ENCODE measurements around the gene HOXA7. TPM values are rescaled to one million over a fixed set of nuclear protein-coding genes. Genes with fewer than 3 reads are reported as not detected.

The HOXA7 gene
- total RNA-seq, 1 donor from 2014 or later, result 20.5 TPM

GRCh38 chr7:27160546-27161213, 4.2 kb upstream of the HOXA7 start:
- peak; percentile 92 for DNase-seq (ENCODE audit: low read depth)

DNA sequence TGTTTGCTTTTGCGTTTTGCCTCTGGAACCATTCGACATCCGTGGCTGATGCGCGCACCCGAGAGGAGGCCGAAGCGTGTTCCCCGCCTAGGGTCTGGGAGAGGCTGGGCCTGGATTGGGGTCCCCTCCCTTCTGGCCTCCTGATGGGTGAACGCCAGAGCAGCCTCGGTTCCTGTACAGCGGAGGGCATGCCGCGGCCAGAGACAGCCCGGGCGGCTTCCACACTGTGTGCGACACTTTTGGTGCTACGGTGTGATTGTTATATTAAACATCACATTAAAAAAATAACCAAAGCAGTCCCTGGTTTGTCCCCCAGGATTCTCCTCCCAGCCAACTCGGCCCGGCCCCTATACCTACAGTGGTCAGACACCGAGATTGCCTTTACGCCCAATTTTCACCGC, 3.7 kb upstream of the HOXA7 start:
- DNase-seq (ENCODE audit: low read depth), result no peak

GRCh38 chr7:27159266-27160144, 3.0 kb upstream of the HOXA7 start:
- DNase-seq (ENCODE audit: low read depth), result no peak

DNA sequence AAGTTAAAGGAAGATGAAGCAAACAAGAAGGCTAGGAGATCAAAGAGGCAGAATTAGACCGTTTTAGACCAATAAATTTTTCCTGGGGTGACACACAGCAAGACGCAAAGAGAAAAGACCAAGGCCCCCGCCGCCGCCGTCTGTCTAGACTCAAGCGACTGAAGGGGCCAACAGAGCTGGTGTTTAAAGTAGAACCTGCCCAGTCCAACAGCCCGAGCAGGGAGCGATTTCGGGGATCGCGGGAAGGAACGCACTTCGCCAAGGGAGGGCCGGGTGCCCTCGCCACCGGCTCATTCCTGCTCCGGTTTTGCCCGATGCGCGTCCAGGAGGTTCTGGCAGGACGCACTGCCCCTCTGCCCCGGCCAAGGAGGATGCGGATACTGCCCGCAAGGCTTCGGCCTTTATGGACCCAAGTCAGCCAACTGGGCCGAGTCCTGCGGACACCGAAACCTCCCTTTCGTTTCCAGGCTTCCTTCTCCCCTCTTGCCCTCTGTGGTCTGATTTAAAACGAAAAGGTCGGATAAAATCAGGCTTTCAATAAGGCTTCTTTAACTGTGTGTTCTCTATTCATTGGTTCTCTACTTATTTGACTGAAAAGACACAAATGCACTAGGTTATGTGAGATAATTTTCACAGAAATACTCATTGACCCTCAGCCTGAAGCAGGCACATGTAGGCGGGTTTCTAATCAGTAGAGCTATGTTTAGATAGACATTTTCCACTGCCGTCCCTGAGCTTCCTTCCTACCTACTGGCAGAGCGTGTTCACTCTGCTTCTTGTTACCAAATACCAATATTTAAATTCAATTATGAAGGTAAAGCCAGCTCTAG, 2.2 kb upstream of the HOXA7 start:
- DNase-seq (ENCODE audit: low read depth), result no peak

- DNase-seq (ENCODE audit: low read depth), result no peak
Observed at GRCh38 chr7:27157702-27158431, 1.4 kb upstream of the HOXA7 start.

GRCh38 chr7:27156916-27157701, 634 bp upstream of the HOXA7 start:
- no peak for DNase-seq (ENCODE audit: low read depth)

DNA sequence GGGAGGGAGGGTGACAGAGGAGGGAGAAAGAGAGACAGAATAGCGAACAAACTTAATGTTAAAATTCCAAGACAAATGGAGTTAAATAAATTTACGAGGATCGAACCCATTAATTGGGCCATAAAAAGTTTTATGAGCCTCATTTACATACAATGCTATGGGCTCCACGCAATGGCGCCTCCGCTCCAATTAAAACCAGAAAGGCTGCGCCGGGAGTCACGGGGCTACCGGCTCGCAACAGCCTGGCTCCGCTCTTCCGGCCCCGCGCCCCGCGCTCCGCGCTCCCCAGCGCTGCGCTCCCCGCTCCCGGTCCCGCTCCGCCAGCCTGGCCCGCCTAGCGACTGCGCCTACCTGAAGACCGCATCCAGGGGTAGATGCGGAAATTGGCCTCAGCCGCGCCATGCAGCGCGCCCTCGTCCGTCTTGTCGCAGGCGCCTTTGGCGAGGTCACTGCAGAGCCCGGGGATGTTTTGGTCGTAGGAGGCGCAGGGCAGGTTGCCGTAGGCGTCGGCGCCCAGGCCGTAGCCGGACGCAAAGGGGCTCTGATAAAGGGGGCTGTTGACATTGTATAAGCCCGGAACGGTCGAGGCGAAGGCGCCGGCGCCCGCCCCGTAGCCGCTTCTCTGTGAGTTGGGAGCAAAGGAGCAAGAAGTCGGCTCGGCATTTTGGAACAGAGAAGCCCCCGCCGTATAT, 513 bp downstream of the HOXA7 start:
- DNase-seq (ENCODE audit: low read depth), result peak; percentile 67

DNA sequence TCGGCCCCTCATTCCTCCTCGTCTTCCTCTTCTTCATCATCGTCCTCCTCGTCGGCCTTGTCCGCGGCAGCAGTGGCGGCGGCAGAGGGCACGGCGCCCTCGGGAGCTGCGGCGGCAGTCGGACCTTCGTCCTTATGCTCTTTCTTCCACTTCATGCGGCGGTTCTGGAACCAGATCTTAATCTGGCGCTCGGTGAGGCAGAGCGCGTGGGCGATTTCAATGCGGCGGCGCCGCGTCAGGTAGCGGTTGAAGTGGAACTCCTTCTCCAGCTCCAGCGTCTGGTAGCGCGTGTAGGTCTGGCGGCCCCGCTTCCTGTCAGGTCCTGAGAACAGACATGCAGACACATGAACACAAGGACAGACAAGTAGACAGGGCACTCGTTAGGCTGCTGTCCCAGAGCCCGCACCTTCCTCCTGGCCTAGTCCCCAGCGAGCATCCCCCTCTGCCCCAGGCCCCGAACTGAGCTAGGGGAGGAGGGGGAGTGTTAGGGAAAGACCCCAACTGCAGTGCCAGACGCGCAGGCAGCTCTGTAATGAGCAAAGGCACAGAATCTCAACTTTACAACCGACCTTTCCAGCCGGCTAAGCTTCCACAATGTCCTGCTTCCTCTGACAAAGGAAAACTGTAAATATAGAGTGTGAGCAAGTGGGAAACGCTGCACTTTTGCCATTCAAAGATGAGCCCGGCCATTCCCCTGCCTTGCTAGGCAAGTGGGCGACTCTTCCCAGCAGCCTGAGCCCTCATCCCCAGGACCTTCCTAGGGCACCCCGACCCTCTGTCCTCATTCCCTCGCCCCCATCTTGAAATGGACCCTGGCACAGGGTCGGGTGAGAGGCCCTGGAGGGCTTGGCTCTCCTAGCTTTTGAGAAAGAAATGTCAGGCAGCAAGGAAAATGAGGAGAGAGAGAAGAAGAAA, 1.3 kb downstream of the HOXA7 start:
- DNase-seq (ENCODE audit: low read depth), result no peak

DNA sequence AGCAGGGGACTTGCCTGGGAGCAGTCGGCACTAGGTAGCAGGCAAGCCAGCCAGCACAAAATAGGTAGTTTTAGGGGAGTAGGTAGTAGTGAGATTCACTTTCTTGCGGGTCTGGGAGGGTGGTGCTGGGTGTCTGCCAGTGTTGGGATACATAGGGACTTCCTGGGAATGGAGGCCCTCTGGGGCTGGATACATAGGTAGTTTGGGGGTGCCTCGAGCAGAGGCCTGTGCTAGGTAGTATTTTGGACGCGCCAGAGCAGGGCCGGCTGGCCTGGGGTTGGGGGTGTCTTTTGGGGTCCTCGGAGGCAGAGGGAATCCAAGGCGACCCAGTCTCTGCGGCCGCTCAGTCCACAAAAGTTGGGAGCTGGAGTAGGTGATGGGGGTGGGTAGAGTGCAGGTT, 2.1 kb downstream of the HOXA7 start:
- no peak for DNase-seq (ENCODE audit: low read depth)

GRCh38 chr7:27153526-27153925, 2.9 kb downstream of the HOXA7 start:
- no peak for DNase-seq (ENCODE audit: low read depth)

DNA sequence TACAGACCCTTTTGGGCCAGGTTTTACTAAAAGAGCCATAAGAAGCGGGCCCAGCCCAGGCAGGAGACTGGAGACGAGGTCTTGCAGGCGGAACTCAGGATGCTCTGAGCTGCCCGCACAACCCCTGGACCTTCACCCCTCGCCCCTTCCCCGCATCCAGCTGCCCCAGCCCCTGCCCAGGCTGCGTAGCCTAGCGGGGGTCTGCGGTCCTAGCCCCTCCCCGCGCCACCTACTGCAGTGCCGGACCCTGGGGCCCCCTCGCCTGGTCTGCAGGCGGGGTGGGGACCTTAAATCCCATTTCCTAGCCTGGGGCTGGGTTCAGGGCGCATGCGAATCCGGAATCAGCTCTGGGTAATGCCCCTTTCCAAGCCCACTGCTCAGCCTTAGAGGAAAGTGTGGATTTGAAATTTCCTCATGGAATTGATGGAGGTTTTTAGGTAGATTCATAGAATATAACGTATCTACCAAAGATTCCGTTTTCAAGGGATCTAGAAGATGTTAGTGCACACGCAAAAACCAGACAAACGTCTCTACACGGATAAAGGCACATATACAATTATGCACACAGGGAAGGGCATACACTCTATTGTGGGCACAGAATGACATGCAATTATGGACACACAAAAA, 3.5 kb downstream of the HOXA7 start:
- DNase-seq (ENCODE audit: low read depth), result no peak

DNA sequence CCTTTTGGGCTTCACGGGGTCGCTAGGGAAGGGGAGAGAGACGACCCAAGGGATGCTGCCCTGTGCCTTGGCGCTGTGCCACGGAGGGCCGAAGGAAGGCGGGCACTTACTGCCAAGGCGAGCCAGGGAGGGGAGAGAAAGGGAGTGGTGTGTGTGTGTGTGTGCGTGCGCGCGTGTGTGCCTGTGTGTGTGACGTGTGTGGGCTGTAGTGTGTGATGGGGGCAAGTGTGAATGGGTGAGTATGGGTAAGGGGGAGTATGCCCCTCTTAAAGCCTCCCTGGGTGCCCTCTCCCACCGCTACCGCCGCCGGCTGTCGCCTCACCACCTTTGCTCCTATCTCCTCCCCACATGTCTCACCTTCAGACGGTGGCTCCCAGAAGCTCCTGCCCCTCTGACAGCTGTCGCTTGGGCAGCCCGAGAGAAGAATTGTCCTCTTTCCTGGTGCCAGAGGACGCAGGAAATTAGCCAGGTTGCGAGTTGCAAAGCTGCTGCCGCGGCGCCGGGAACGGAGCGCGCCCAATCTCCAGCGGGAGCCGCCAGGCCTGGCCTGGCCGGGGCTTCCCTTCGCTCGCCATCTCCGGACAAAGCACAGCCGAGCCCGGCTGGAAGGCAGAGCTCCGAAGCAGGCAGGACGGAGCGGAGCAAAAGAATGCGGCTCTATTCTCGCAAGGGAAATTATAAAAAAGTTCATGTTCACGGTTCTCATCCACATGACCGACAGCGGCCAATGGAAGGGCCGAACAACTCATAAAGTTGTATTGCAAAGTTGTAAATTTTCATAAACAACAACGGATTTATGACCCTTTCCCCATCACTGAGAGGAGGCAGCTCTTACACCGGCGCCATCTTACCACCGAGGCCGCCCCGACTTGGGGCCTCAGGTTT, 4.3 kb downstream of the HOXA7 start, which contains the start of gene HOXA3:
HOXA3 (minus strand) TSS at position 653 of the 885 bp plus-strand sequence. CDS start 41,943 bp downstream, outside the sequence.
- no peak for DNase-seq (ENCODE audit: low read depth)

DNA sequence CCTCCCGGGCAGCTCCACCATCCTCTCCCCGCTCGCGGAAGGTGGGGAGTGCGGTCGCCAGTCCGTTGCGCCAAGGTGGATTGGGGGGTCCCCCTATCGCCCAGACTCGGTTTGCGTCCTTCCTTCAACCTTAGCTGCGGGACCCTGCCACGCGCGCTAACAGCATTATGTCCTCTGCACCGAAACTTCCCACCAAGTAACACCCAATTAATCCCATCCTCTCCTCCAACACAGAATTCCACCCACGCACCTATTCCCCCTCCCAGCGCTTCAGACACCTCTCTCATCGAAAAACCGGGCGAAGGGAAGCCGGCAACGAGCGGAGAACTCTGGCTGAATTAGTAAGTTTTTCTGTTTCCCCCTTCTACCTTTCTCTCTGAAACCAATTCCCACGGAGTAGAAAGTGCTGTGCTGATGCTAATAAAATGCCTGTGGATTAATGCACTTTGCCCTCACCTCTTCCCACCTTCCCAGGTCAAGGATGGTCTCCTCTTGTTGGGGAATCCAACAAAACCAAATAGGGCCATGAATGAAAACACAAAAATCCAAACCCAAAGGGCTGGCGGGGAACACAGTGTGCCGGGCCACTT, 5.0 kb downstream of the HOXA7 start:
- DNase-seq (ENCODE audit: low read depth), result no peak

GRCh38 chr7:27150568-27151340, 5.7 kb downstream of the HOXA7 start:
- DNase-seq (ENCODE audit: low read depth), result peak; percentile 86

GRCh38 chr7:27149842-27150567, 6.5 kb downstream of the HOXA7 start:
- DNase-seq (ENCODE audit: low read depth), result no peak
